Neural cell (in vitro differentiated cells): ENCODE results near the gene PRR5. TPM values are rescaled to one million over a fixed set of nuclear protein-coding genes. Genes with fewer than 3 reads are reported as not detected.

Experiments used
- H2AFZ ChIP-seq: fragments of 200-600, 300-800 bp; sonication (generic), shearing (Covaris generic); 2 replicates; pipeline ENCODE4 v1.6.0; 2014; ENCODE audit warnings: low read depth, mild to moderate bottlenecking, antibody characterized with exemption, low read length, moderate library complexity
- H3F3A ChIP-seq: fragments of 200-600 bp; shearing (Covaris generic); 2 replicates; pipeline ENCODE4 v1.6.1; 2016; ENCODE audit warnings: mild to moderate bottlenecking, moderate library complexity, mixed read lengths, antibody characterized with exemption, low read length; ENCODE audit not compliant: insufficient read depth, poor library complexity, severe bottlenecking
- H3K27ac ChIP-seq: fragments of 200-600, 300-800 bp; sonication (generic), shearing (Covaris generic); 2 replicates; pipeline ENCODE4 v1.5.1; 2014; ENCODE audit warnings: mild to moderate bottlenecking, low read length, moderate library complexity
- H3K27me3 ChIP-seq: fragments of 300-800, 200-600 bp; sonication (generic), shearing (Covaris generic); 2 replicates; pipeline ENCODE4 v1.6.0; 2014; ENCODE audit warnings: mild to moderate bottlenecking, low read depth, low read length, moderate library complexity; ENCODE audit not compliant: insufficient read depth
- H3K36me3 ChIP-seq: fragments of 300-800, 200-600 bp; sonication (generic), shearing (Covaris generic); 2 replicates; pipeline ENCODE4 v1.5.1; 2014; ENCODE audit warnings: mild to moderate bottlenecking, antibody characterized with exemption, low read length, moderate library complexity; ENCODE audit not compliant: insufficient read depth
- H3K4me2 ChIP-seq: fragments of 300-800, 200-600 bp; sonication (generic), shearing (Covaris generic); 2 replicates; pipeline ENCODE4 v1.6.0; 2014; ENCODE audit warnings: mild to moderate bottlenecking, low read length
- H3K4me3 ChIP-seq: fragments of 300-800, 200-600 bp; sonication (generic), shearing (Covaris generic); 2 replicates; pipeline ENCODE4 v1.5.1; 2014; ENCODE audit warnings: mild to moderate bottlenecking, low read length, moderate library complexity
- H3K79me2 ChIP-seq: fragments of 200-600 bp; shearing (Covaris generic); replicated peaks from 2 replicates; pipeline ENCODE4 v1.6.0; 2014; ENCODE audit warnings: mild to moderate bottlenecking, low read length, moderate library complexity; ENCODE audit not compliant: insufficient read depth
- H3K9ac ChIP-seq: fragments of 300-800, 200-600 bp; sonication (generic), shearing (Covaris generic); 2 replicates; pipeline ENCODE4 v1.6.1; 2016; ENCODE audit warnings: mild to moderate bottlenecking, low read length, mixed read lengths
- H3K9me2 ChIP-seq: fragments of 200-600 bp; shearing (Covaris generic); 2 replicates; pipeline ENCODE4 v1.6.1; 2016; ENCODE audit warnings: mild to moderate bottlenecking, low read length, mixed read lengths; ENCODE audit not compliant: insufficient read depth
- H3K9me3 ChIP-seq: fragments of 200-600, 300-800 bp; sonication (generic), shearing (Covaris generic); 2 replicates; pipeline ENCODE4 v1.6.1; 2016; ENCODE audit warnings: mild to moderate bottlenecking, mixed run types, low read length, moderate library complexity, mixed read lengths
- H4K20me1 ChIP-seq: fragments of 200-600 bp; shearing (Covaris generic); 2 replicates; pipeline ENCODE4 v1.6.1; 2016; ENCODE audit warnings: mild to moderate bottlenecking, mixed run types; ENCODE audit not compliant: insufficient read depth
- EP300 ChIP-seq: fragments of 450-650 bp; conservative IDR thresholded peaks from 2 replicates; pipeline ENCODE4 v1.6.1; 2014; ENCODE audit warnings: antibody characterized with exemption, mild to moderate bottlenecking, moderate library complexity; ENCODE audit not compliant: poor library complexity, severe bottlenecking
- EZH2 ChIP-seq: fragments of 200-600, 300-800 bp; shearing (Covaris generic), sonication (generic); IDR thresholded peaks from 2 replicates; pipeline ENCODE4 v1.6.1; 2014; ENCODE audit warnings: antibody characterized with exemption, low read length, borderline replicate concordance, mild to moderate bottlenecking; ENCODE audit not compliant: insufficient read depth, poor library complexity, severe bottlenecking
- MXI1 ChIP-seq: fragments of 450-650 bp; conservative IDR thresholded peaks from 2 replicates; pipeline ENCODE4 v1.6.1; 2014; ENCODE audit warnings: antibody characterized with exemption, mild to moderate bottlenecking; ENCODE audit not compliant: poor library complexity, severe bottlenecking
- POLR2AphosphoS5 ChIP-seq: IDR thresholded peaks from 2 replicates; pipeline ENCODE4 v1.6.1; 2012
- RAD21 ChIP-seq: fragments of 450-650 bp; conservative IDR thresholded peaks from 2 replicates; pipeline ENCODE4 v1.6.1; 2014; ENCODE audit warnings: antibody characterized with exemption, mild to moderate bottlenecking, moderate library complexity
- SMC3 ChIP-seq: fragments of 450-650 bp; conservative IDR thresholded peaks from 2 replicates; pipeline ENCODE4 v1.6.1; 2014; ENCODE audit warnings: antibody characterized with exemption, mild to moderate bottlenecking, moderate library complexity; ENCODE audit not compliant: poor library complexity
- TAF1 ChIP-seq: IDR thresholded peaks from 2 replicates; pipeline ENCODE4 v1.6.1; 2012; ENCODE audit warnings: low read depth
- polyA plus RNA-seq: library from polyadenylated mRNA; depleted of rRNA; stranded (reverse); fragments of >200 nt; gene quantifications from 2 replicates; pipeline ENCODE4 v1.2.3, GENCODE V29; 2014
- TF ChIP-seq, protein P1 (sequence below): fragments of 450-650 bp; IDR thresholded peaks from 2 replicates; pipeline ENCODE4 v1.5.1; 2014; ENCODE audit warnings: antibody characterized with exemption, mild to moderate bottlenecking, moderate library complexity; ENCODE audit not compliant: poor library complexity, severe bottlenecking
- TF ChIP-seq, protein P2 (sequence below): IDR thresholded peaks from 2 replicates; pipeline ENCODE4 v1.6.1; 2012; ENCODE audit warnings: borderline replicate concordance

PRR5 gene
- polyA plus RNA-seq, 1 donor from 2014 or later, result 16.2 TPM

DNA sequence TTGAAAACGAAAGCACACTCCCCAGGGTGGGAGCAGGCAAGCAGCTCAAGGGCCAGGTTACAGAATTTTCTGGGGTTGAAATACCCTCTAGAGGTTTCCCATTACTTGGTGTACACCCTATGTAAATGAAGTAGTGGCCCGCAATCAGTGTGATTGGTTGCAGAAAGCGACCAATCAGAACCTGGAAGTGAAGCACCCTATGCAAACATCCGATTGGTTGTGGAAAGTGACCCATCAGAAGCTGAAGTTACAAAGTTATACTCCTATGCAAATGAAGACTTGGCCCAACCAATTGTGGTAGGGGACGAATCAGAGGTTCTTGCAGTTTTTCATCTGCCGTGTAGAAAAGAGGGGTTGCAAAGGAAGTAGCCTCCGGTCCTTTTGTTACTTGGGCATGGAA lies 19.2 kb downstream of the PRR5 start:
- Histone ChIP-seq H4K20me1 (no peaks in the 10 kb centered on the region), H3K4me2 (no peak overlapping the region), H3K4me3 (no peak overlapping the region), H3K9me3 (no peaks in the 10 kb centered on the region), H3K9ac (no peak overlapping the region), H3K27me3 (no peaks in the 10 kb centered on the region), H2AFZ (no peak overlapping the region), H3K79me2 (no peaks in the 10 kb centered on the region), H3K36me3 (no peaks in the 10 kb centered on the region), H3K9me2 (no peaks in the 10 kb centered on the region), H3F3A (no peaks in the 10 kb centered on the region), H3K27ac (no peak overlapping the region)
- TF ChIP-seq EZH2, result no peak
- no peak for TF ChIP-seq RAD21
- TF ChIP-seq TAF1, result no peak
- TF ChIP-seq MXI1, result no peak
- no peak for TF ChIP-seq EP300
- TF ChIP-seq, protein P1, sequence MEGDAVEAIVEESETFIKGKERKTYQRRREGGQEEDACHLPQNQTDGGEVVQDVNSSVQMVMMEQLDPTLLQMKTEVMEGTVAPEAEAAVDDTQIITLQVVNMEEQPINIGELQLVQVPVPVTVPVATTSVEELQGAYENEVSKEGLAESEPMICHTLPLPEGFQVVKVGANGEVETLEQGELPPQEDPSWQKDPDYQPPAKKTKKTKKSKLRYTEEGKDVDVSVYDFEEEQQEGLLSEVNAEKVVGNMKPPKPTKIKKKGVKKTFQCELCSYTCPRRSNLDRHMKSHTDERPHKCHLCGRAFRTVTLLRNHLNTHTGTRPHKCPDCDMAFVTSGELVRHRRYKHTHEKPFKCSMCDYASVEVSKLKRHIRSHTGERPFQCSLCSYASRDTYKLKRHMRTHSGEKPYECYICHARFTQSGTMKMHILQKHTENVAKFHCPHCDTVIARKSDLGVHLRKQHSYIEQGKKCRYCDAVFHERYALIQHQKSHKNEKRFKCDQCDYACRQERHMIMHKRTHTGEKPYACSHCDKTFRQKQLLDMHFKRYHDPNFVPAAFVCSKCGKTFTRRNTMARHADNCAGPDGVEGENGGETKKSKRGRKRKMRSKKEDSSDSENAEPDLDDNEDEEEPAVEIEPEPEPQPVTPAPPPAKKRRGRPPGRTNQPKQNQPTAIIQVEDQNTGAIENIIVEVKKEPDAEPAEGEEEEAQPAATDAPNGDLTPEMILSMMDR, result no peak
- no peak for TF ChIP-seq POLR2AphosphoS5
- TF ChIP-seq, protein P2, sequence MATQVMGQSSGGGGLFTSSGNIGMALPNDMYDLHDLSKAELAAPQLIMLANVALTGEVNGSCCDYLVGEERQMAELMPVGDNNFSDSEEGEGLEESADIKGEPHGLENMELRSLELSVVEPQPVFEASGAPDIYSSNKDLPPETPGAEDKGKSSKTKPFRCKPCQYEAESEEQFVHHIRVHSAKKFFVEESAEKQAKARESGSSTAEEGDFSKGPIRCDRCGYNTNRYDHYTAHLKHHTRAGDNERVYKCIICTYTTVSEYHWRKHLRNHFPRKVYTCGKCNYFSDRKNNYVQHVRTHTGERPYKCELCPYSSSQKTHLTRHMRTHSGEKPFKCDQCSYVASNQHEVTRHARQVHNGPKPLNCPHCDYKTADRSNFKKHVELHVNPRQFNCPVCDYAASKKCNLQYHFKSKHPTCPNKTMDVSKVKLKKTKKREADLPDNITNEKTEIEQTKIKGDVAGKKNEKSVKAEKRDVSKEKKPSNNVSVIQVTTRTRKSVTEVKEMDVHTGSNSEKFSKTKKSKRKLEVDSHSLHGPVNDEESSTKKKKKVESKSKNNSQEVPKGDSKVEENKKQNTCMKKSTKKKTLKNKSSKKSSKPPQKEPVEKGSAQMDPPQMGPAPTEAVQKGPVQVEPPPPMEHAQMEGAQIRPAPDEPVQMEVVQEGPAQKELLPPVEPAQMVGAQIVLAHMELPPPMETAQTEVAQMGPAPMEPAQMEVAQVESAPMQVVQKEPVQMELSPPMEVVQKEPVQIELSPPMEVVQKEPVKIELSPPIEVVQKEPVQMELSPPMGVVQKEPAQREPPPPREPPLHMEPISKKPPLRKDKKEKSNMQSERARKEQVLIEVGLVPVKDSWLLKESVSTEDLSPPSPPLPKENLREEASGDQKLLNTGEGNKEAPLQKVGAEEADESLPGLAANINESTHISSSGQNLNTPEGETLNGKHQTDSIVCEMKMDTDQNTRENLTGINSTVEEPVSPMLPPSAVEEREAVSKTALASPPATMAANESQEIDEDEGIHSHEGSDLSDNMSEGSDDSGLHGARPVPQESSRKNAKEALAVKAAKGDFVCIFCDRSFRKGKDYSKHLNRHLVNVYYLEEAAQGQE, result no peak
- no peak for TF ChIP-seq SMC3

DNA sequence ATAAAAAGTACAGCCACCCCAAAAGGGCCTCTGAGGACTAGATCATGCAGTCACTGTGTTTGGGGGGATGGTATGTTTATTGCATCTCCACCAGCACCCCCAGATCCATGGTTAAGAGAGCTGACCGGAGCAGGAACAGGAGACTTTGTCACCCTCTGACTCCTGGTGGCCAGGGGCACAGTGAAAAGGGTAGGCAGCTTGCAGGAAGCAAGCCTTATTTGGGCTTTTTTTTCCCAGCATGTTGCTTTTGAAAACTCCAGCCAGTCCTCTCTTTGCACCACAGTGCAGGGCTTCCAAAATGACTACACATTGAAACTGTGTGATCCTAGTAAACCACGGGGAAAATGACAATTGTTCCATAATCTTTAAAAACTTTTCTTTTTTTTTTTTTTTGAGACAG lies 20.6 kb downstream of the PRR5 start:
- no peak overlapping the region for H3K4me2 ChIP-seq
- H3K9me2 ChIP-seq, result no peaks in the 10 kb centered on the region
- H3K9me3 ChIP-seq, result no peaks in the 10 kb centered on the region
- no peaks in the 10 kb centered on the region for H3K27me3 ChIP-seq
- H3K79me2 ChIP-seq, result no peaks in the 10 kb centered on the region
- H3K27ac ChIP-seq, result no peak overlapping the region
- TF ChIP-seq MXI1 (no peak), SMC3 (no peak), EZH2 (no peak), TAF1 (no peak), EP300 (no peak), RAD21 (no peak), POLR2AphosphoS5 (no peak)
- TF ChIP-seq, protein P1, result no peak
- TF ChIP-seq, protein P2, result no peak
- H3K4me3 ChIP-seq, result no peak overlapping the region
- H3F3A ChIP-seq, result no peaks in the 10 kb centered on the region
- H3K36me3 ChIP-seq, result no peaks in the 10 kb centered on the region
- H3K9ac ChIP-seq, result no peak overlapping the region
- H2AFZ ChIP-seq, result no peak overlapping the region
- H4K20me1 ChIP-seq, result no peaks in the 10 kb centered on the region
